ENCODE results near the gene HS1BP3. TPM values are rescaled to one million over a fixed set of nuclear protein-coding genes. Genes with fewer than 3 reads are reported as not detected.

Gene HS1BP3
- total and polyA plus RNA-seq, 2 of the 13 experiments (the other 11 are each of a cell fraction or from before 2014, with no cell fraction given), result 15.2 to 22.0 TPM

GRCh38 chr2:20650393-20650876 is 463 bp downstream of the HS1BP3 start (continued):
- no peak for TF ChIP-seq HMGXB4 (CRISPR knock-in tag; IDR thresholded peaks at IDR 0.05; ENCODE audit: borderline replicate concordance in 1 of 2, low read depth in 1 of 2)
- no peak for TF ChIP-seq RBM22 (optimal IDR thresholded peaks at IDR 0.05; ENCODE audit: low read length)
- no peak for TF ChIP-seq ZNF691 (CRISPR knock-in tag; IDR thresholded peaks at IDR 0.05; ENCODE audit: borderline replicate concordance, low read depth)
- 0 out of 2 replicates have a peak, but pooled peaks have one; percentile 24 for TF ChIP-seq ZBTB10 (CRISPR knock-in tag; IDR thresholded peaks at IDR 0.05; ENCODE audit: borderline replicate concordance)
- TF ChIP-seq CREB3 (CRISPR knock-in tag; IDR thresholded peaks at IDR 0.05), result no peak
- no peak for TF ChIP-seq MYPOP (CRISPR knock-in tag; IDR thresholded peaks at IDR 0.05)
- no peak for TF ChIP-seq SMAD1 (CRISPR knock-in tag; IDR thresholded peaks at IDR 0.05; ENCODE audit: borderline replicate concordance, low read depth)
- TF ChIP-seq ARID3A (IDR thresholded peaks at IDR 0.05; ENCODE audit: low read depth, low read length), result no peak
- no peak for TF ChIP-seq IRF1 (CRISPR knock-in tag; IDR thresholded peaks at IDR 0.05; ENCODE audit: low read depth)
- no peak for TF ChIP-seq CBFB (CRISPR knock-in tag; IDR thresholded peaks at IDR 0.05)

Measured in HepG2 (cell line).